Measurements from ENCODE around the gene SEMA3G. TPM values are rescaled to one million over a fixed set of nuclear protein-coding genes. Genes with fewer than 3 reads are reported as not detected.
A peak's percentile ranks its signal among the peaks of the same experiment; 100 is the strongest.

SEMA3G gene
- total and polyA plus RNA-seq, 2 experiments from 2014 or later = 0.47 to 2.5 TPM

GRCh38 chr3:52492059-52492458, 47.2 kb upstream of the SEMA3G start:
- no peaks in the 10 kb centered on the region for H3K27me3 ChIP-seq (ENCODE audit: insufficient read depth)
- no peaks in the 10 kb centered on the region for H4K20me1 ChIP-seq (replicated peaks; ENCODE audit: insufficient read depth)
- ATAC-seq (no peak), DNase-seq (ENCODE audit: low spot score) (no peak)
- no peak overlapping the region for H3K4me3 ChIP-seq
- H3K27ac ChIP-seq (ENCODE audit: low read depth) = 0 out of 2 replicates have a peak overlapping the region, but pooled peaks have one; percentile 14
- no peak overlapping the region for H2AFZ ChIP-seq
- Mint-ChIP-seq H3K4me1 (peaks cover 8% of the 10 kb centered on the region; the same call in 2 of the 3 replicates), H3K36me3 (ENCODE audit: low read depth) (peaks cover 40% of the 10 kb centered on the region), H3K9me3 (no peaks in the 10 kb centered on the region), H3K27ac (no peak overlapping the region), H3K27me3 (ENCODE audit: insufficient read depth, low read depth, poor library complexity) (peaks cover 15% of the 10 kb centered on the region), H3K4me3 (no peak overlapping the region)
- no peaks in the 10 kb centered on the region for H3F3A ChIP-seq (replicated peaks; ENCODE audit: low read depth)
- no peaks in the 10 kb centered on the region for H3K36me3 ChIP-seq (ENCODE audit: insufficient read depth)
- H3K79me2 ChIP-seq (replicated peaks; ENCODE audit: insufficient read depth) = no peaks in the 10 kb centered on the region
- no peak for TF ChIP-seq REST (IDR thresholded peaks at IDR 0.05; ENCODE audit: unreplicated experiment)
- TF ChIP-seq EZH2 (IDR thresholded peaks at IDR 0.05; ENCODE audit: low read depth, unreplicated experiment) = no peak
- no peak for TF ChIP-seq POLR2AphosphoS5 (IDR thresholded peaks at IDR 0.05; ENCODE audit: low read depth)
- no peaks in the 10 kb centered on the region for H3K4me1 ChIP-seq (ENCODE audit: insufficient read depth)
- H3K9me2 ChIP-seq (ENCODE audit: insufficient read depth) = no peaks in the 10 kb centered on the region
- no peak overlapping the region for H3K4me2 ChIP-seq

- H3K4me2 ChIP-seq = no peak overlapping the region
- ATAC-seq = no peak
- H3K27ac ChIP-seq (ENCODE audit: low read depth) = no peak overlapping the region
These were observed 46.1 kb upstream of the SEMA3G start for GRCh38 chr3:52490939-52491526.

GRCh38 chr3:52490035-52490938, 45.4 kb upstream of the SEMA3G start:
- H3K36me3 ChIP-seq (ENCODE audit: insufficient read depth) = 0 out of 2 replicates have a peak, but pooled peaks cover 4% of the 10 kb centered on the region
- TF ChIP-seq EZH2phosphoT487 (IDR thresholded peaks at IDR 0.05; ENCODE audit: unreplicated experiment) = no peak
- TF ChIP-seq EZH2 (IDR thresholded peaks at IDR 0.05; ENCODE audit: low read depth, unreplicated experiment) = no peak
- no peak for TF ChIP-seq JUNB (IDR thresholded peaks at IDR 0.05; ENCODE audit: unreplicated experiment)
- TF ChIP-seq CTCF (conservative IDR thresholded peaks at IDR 0.05; ENCODE audit: low read depth in 2 of 2) = no peak
- TF ChIP-seq ETS1 (IDR thresholded peaks at IDR 0.05) = no peak
- no peak for TF ChIP-seq ZNF114 (CRISPR knock-in tag; IDR thresholded peaks at IDR 0.05)
- no peak for TF ChIP-seq ZNF331 (CRISPR knock-in tag; IDR thresholded peaks at IDR 0.05; ENCODE audit: low read depth)

More at GRCh38 chr3:52490939-52491526, 46.1 kb upstream of the SEMA3G start:
- Histone ChIP-seq H3K4me3 (no peak overlapping the region), H3F3A (replicated peaks; ENCODE audit: low read depth) (no peaks in the 10 kb centered on the region), H4K20me1 (replicated peaks; ENCODE audit: insufficient read depth) (no peaks in the 10 kb centered on the region), H2AFZ (no peak overlapping the region), H3K9me2 (ENCODE audit: insufficient read depth) (no peaks in the 10 kb centered on the region), H3K79me2 (replicated peaks; ENCODE audit: insufficient read depth) (no peaks in the 10 kb centered on the region), H3K27me3 (ENCODE audit: insufficient read depth) (no peaks in the 10 kb centered on the region), H3K4me1 (ENCODE audit: insufficient read depth) (no peaks in the 10 kb centered on the region), H3K36me3 (ENCODE audit: insufficient read depth) (0 out of 2 replicates have a peak, but pooled peaks cover 4% of the 10 kb centered on the region)
- Mint-ChIP-seq H3K9me3 (no peaks in the 10 kb centered on the region), H3K4me1 (peaks cover 8% of the 10 kb centered on the region; the same call in 2 of the 3 replicates), H3K27ac (no peak overlapping the region), H3K4me3 (no peak overlapping the region), H3K36me3 (ENCODE audit: low read depth) (peaks cover 40% of the 10 kb centered on the region), H3K27me3 (ENCODE audit: insufficient read depth, low read depth, poor library complexity) (peaks cover 16% of the 10 kb centered on the region)
- DNase-seq (ENCODE audit: low spot score) = no peak
- no peak for TF ChIP-seq ZNF114 (CRISPR knock-in tag; IDR thresholded peaks at IDR 0.05)

More at GRCh38 chr3:52490035-52490938, 45.4 kb upstream of the SEMA3G start:
- DNase-seq (ENCODE audit: low spot score) = no peak
- Histone ChIP-seq H3K4me1 (ENCODE audit: insufficient read depth) (no peaks in the 10 kb centered on the region), H3F3A (replicated peaks; ENCODE audit: low read depth) (no peaks in the 10 kb centered on the region), H2AFZ (no peak overlapping the region), H3K27me3 (ENCODE audit: insufficient read depth) (no peaks in the 10 kb centered on the region), H3K4me3 (no peak overlapping the region), H3K4me2 (no peak overlapping the region), H3K27ac (ENCODE audit: low read depth) (no peak overlapping the region), H3K9me2 (ENCODE audit: insufficient read depth) (no peaks in the 10 kb centered on the region), H3K79me2 (replicated peaks; ENCODE audit: insufficient read depth) (no peaks in the 10 kb centered on the region), H4K20me1 (replicated peaks; ENCODE audit: insufficient read depth) (no peaks in the 10 kb centered on the region)
- Mint-ChIP-seq H3K27ac (no peak overlapping the region), H3K4me1 (peaks cover 8% of the 10 kb centered on the region; the same call in 2 of the 3 replicates), H3K27me3 (ENCODE audit: insufficient read depth, low read depth, poor library complexity) (peaks cover 16% of the 10 kb centered on the region), H3K36me3 (ENCODE audit: low read depth) (peaks cover 48% of the 10 kb centered on the region), H3K4me3 (no peak overlapping the region), H3K9me3 (no peaks in the 10 kb centered on the region)
- no peak for ATAC-seq

All from GM23338 (cell line).